Lower leg skin (tissue), 4 donors: ENCODE data around the gene CDC42EP5. TPM values are rescaled to one million over a fixed set of nuclear protein-coding genes. Genes with fewer than 3 reads are reported as not detected.

Experiments
- DNase-seq, 2 donors: peaks; one replicate each; pipeline ENCODE4 v3.0.0-alpha.2; 2019; ENCODE audit warnings: low spot score in 2 of 2
- H3K4me3 ChIP-seq: fragments of 200-600 bp; sonication (generic); 2 replicates; pipeline ENCODE4 v1.5.1; 2017; ENCODE audit warnings: mild to moderate bottlenecking, low read depth; ENCODE audit not compliant: poor library complexity, severe bottlenecking
- CTCF ChIP-seq, 3 donors: fragments of 450-650 bp; IDR thresholded peaks; one replicate each; pipeline ENCODE4 v1.5.1; 2016; ENCODE audit warnings: antibody characterized with exemption in 3 of 3, mild to moderate bottlenecking in 3 of 3, moderate library complexity in 2 of 3
- POLR2A ChIP-seq, 2 donors: fragments of 450-650 bp; IDR thresholded peaks; one replicate each; pipeline ENCODE4 v1.6.1; 2016 to 2017; ENCODE audit warnings: antibody characterized with exemption in 2 of 2, mild to moderate bottlenecking in 1 of 2, moderate library complexity in 1 of 2
- WGBS, 2 donors: methylation state at CpG; one replicate each; pipeline ENCODE4 v1.1.5; 2018; 5-methylcytosine and 5-hydroxymethylcytosine counted together
- intact Hi-C: fragments of 100-400 bp; cut with DNase I; formaldehyde crosslinking; loops from one replicate; pipeline ENCODE4 v1.15.0; 2023; ENCODE audit warnings: low total_unique reads
- total RNA-seq, 4 donors: library from RNA; depleted of rRNA; stranded (reverse); fragments of >200 nt; gene quantifications; one replicate each; pipeline ENCODE4 v1.1.0, GENCODE V29; 2016

CDC42EP5 gene
- total RNA-seq, 4 donors from 2014 or later: 5.5 to 21.8 (median 9.6) TPM

GRCh38 chr19:54464630-54465425, 8.3 kb downstream of the CDC42EP5 start:
- intact Hi-C loops: no loop called here
- H3K4me3 ChIP-seq: peak overlapping the region; percentile 21
- peak; percentile 88 to 98 for DNase-seq
- 13 to 47% methylated on average over 38 to 45 of the region's 87 CpGs for WGBS, 2 donors
- TF ChIP-seq POLR2A (IDR thresholded peaks at IDR 0.05) (no peak), CTCF (IDR thresholded peaks at IDR 0.05) (no peak)

- intact Hi-C loops: no loop called here
- 1% methylated on average over 26 of the region's 26 CpGs for WGBS, 2 donors
- TF ChIP-seq CTCF (IDR thresholded peaks at IDR 0.05): no peak
- TF ChIP-seq POLR2A (IDR thresholded peaks at IDR 0.05): no peak
- DNase-seq: peak; percentile 94 to 97
- H3K4me3 ChIP-seq: peak overlapping the region; percentile 21
Observed at GRCh38 chr19:54464044-54464629, 9.0 kb downstream of the CDC42EP5 start.

- H3K4me3 ChIP-seq: peak within 1 kb of the TSS; percentile 40
- WGBS, 2 donors: 0% methylated on average over 19 to 34 of the region's 41 CpGs
- DNase-seq: peak; percentile 100
- intact Hi-C loops: no loop called here
- TF ChIP-seq CTCF (IDR thresholded peaks at IDR 0.05): no peak
- TF ChIP-seq POLR2A (IDR thresholded peaks at IDR 0.05): no peak
Observed at GRCh38 chr19:54463531-54464043, 9.5 kb downstream of the CDC42EP5 start, which contains the start of gene LENG9. TSS of gene LENG9 (minus strand) at chr19:54463778. CDS start at chr19:54463526, 252 bp downstream.

GRCh38 chr19:54462655-54463530, 10.2 kb downstream of the CDC42EP5 start:
- WGBS, 2 donors: 3 to 11% methylated on average over 23 to 40 of the region's 91 CpGs
- DNase-seq: peak; percentile 55 to 96
- TF ChIP-seq POLR2A (IDR thresholded peaks at IDR 0.05) (no peak), CTCF (IDR thresholded peaks at IDR 0.05) (no peak)
- intact Hi-C loops: no loop called here
- peak overlapping the region; percentile 40 for H3K4me3 ChIP-seq

- 55 to 66% methylated on average over 7 to 11 of the region's 15 CpGs for WGBS, 2 donors
- intact Hi-C loops: no loop called here
- no peak for DNase-seq
Observed at GRCh38 chr19:54462047-54462654, 10.9 kb downstream of the CDC42EP5 start.

More at GRCh38 chr19:54462047-54462654, 10.9 kb downstream of the CDC42EP5 start:
- no peak overlapping the region for H3K4me3 ChIP-seq
- TF ChIP-seq POLR2A (IDR thresholded peaks at IDR 0.05): no peak
- no peak for TF ChIP-seq CTCF (IDR thresholded peaks at IDR 0.05)
